IMR-90 (cell line): Measurements from ENCODE around the gene AGAP1. TPM values are rescaled to one million over a fixed set of nuclear protein-coding genes. Genes with fewer than 3 reads are reported as not detected.

Source experiments
- ATAC-seq: fragments of 200-7000 bp; cut with Tn5 transposase; 2 replicates; pipeline ENCODE4 v1.9.1; 2020; ENCODE audit warnings: low read depth, mild to moderate bottlenecking, moderate library complexity
- BruUV-seq: library from RNA; stranded (reverse); fragments of 400-500 nt; replicated peaks from 2 replicates; lab custom pipeline; 2021; lab: Mats Ljungman, UMichigan
- CTCF ChIA-PET: fragments of 300-600 bp; formaldehyde crosslinking; extraction: SDS; loops from one replicate; lab custom pipeline; 2021; ENCODE audit warnings: antibody characterized with exemption; lab: Yijun Ruan, JAX
- POLR2A ChIA-PET: fragments of 300-600 bp; sonication (Branson Sonifier 250); formaldehyde crosslinking; loops from one replicate; lab custom pipeline; 2022; ENCODE audit warnings: antibody characterized with exemption; ENCODE audit not compliant: unreplicated experiment; lab: Charles Lee
- DNase-seq: peaks from one replicate; pipeline ENCODE4 v3.0.0; 2013
- H2AFZ ChIP-seq: replicated peaks from 2 replicates; pipeline ENCODE3; 2013; ENCODE audit warnings: low read length, mild to moderate bottlenecking; ENCODE audit not compliant: poor library complexity
- H2AK5ac ChIP-seq: 2 replicates; pipeline ENCODE4 v1.6.1; 2013; ENCODE audit warnings: low read depth, low read length, inconsistent platforms
- H2AK9ac ChIP-seq: replicated peaks from 2 replicates; pipeline ENCODE3; 2013; ENCODE audit warnings: mild to moderate bottlenecking, low read depth, low read length, moderate library complexity; ENCODE audit not compliant: poor library complexity
- H2BK120ac ChIP-seq: 2 replicates; pipeline ENCODE4 v1.6.1; 2013; ENCODE audit warnings: low read depth, low read length, inconsistent platforms
- H2BK15ac ChIP-seq: 3 replicates; pipeline ENCODE4 v1.6.1; 2013; ENCODE audit warnings: low read depth, low read length, inconsistent platforms
- H2BK20ac ChIP-seq: 2 replicates; pipeline ENCODE4 v1.6.1; 2013; ENCODE audit warnings: low read depth, mild to moderate bottlenecking, inconsistent platforms, low read length, moderate library complexity
- H2BK5ac ChIP-seq: 2 replicates; pipeline ENCODE4 v1.6.1; 2013; ENCODE audit warnings: mild to moderate bottlenecking, low read depth, low read length, inconsistent platforms; ENCODE audit not compliant: poor library complexity, severe bottlenecking
- H3K14ac ChIP-seq: replicated peaks from 2 replicates; pipeline ENCODE4 v1.6.1; 2013; ENCODE audit warnings: low read depth, low read length, inconsistent platforms
- H3K18ac ChIP-seq: 2 replicates; pipeline ENCODE4 v1.6.1; 2013; ENCODE audit warnings: low read depth, low read length, control low read depth
- H3K23ac ChIP-seq: 2 replicates; pipeline ENCODE4 v1.6.1; 2013; ENCODE audit warnings: low read depth, low read length, inconsistent platforms
- H3K27ac ChIP-seq: 2 replicates; pipeline ENCODE4 v1.5.1; 2013; ENCODE audit warnings: mild to moderate bottlenecking, control low read depth, low read length; ENCODE audit not compliant: insufficient read depth
- H3K27me3 ChIP-seq: 2 replicates; pipeline ENCODE4 v1.6.1; 2013; ENCODE audit warnings: low read length; ENCODE audit not compliant: control insufficient read depth, insufficient read depth
- H3K36me3 ChIP-seq: 2 replicates; pipeline ENCODE4 v1.6.1; 2013; ENCODE audit warnings: low read length, mixed read lengths; ENCODE audit not compliant: control insufficient read depth, insufficient read depth
- H3K4ac ChIP-seq: 2 replicates; pipeline ENCODE4 v1.6.1; 2013; ENCODE audit warnings: low read depth, low read length, inconsistent platforms
- H3K4me1 ChIP-seq: 2 replicates; pipeline ENCODE4 v1.6.1; 2013; ENCODE audit warnings: low read length, mixed read lengths; ENCODE audit not compliant: control insufficient read depth, insufficient read depth
- H3K4me2 ChIP-seq: 2 replicates; pipeline ENCODE4 v1.6.1; 2013; ENCODE audit warnings: low read depth, mild to moderate bottlenecking, control low read depth, low read length, moderate library complexity
- H3K4me3 ChIP-seq: 2 replicates; pipeline ENCODE4 v1.5.1; 2013; ENCODE audit warnings: low read depth, mild to moderate bottlenecking, control low read depth, low read length, moderate library complexity; ENCODE audit not compliant: insufficient read depth
- H3K56ac ChIP-seq: 2 replicates; pipeline ENCODE4 v1.6.1; 2013; ENCODE audit warnings: low read length, inconsistent platforms; ENCODE audit not compliant: insufficient read depth; ENCODE audit errors: extremely low read depth
- H3K79me1 ChIP-seq, 2 experiments: 2 replicates each; pipeline ENCODE4 v1.6.1; 2013; ENCODE audit warnings: low read length in 2 of 2, inconsistent platforms in 1 of 2, low read depth in 1 of 2
- H3K9ac ChIP-seq: 2 replicates; pipeline ENCODE4 v1.6.1; 2013; ENCODE audit warnings: low read depth, low read length, control low read depth
- H3K9me1 ChIP-seq: 2 replicates; pipeline ENCODE4 v1.6.1; 2013; ENCODE audit warnings: low read length, inconsistent platforms; ENCODE audit not compliant: insufficient read depth
- H3K9me3 ChIP-seq: 2 replicates; pipeline ENCODE4 v1.6.1; 2013; ENCODE audit warnings: low read length; ENCODE audit not compliant: control insufficient read depth, insufficient read depth
- H4K20me1 ChIP-seq: 2 replicates; pipeline ENCODE4 v1.6.1; 2013; ENCODE audit warnings: low read length, inconsistent platforms; ENCODE audit not compliant: insufficient read depth
- H4K5ac ChIP-seq: 2 replicates; pipeline ENCODE4 v1.6.1; 2013; ENCODE audit warnings: mild to moderate bottlenecking, low read depth, low read length, control low read depth
- H4K8ac ChIP-seq, 2 experiments: 2 replicates each; pipeline ENCODE4 v1.6.1; 2013; ENCODE audit warnings: low read depth in 2 of 2, low read length in 2 of 2, control low read depth in 1 of 2, inconsistent platforms in 1 of 2
- H4K91ac ChIP-seq: 2 replicates; pipeline ENCODE4 v1.6.1; 2013; ENCODE audit warnings: low read depth, low read length, inconsistent platforms; ENCODE audit not compliant: insufficient read depth
- BHLHE40 ChIP-seq: fragments of 150-350 bp; IDR thresholded peaks from 2 replicates; pipeline ENCODE4 v1.6.1; 2016; ENCODE audit warnings: mild to moderate bottlenecking, low read depth, low read length
- CEBPB ChIP-seq: IDR thresholded peaks from 2 replicates; pipeline ENCODE4 v1.6.1; 2012; ENCODE audit warnings: low read depth, low read length, improper control_type of control experiment
- CHD1 ChIP-seq: IDR thresholded peaks from 2 replicates; pipeline ENCODE4 v1.6.1; 2012; ENCODE audit warnings: low read depth, low read length, improper control_type of control experiment
- FOS ChIP-seq: fragments of 150-350 bp; IDR thresholded peaks from 2 replicates; pipeline ENCODE4 v1.6.1; 2016; ENCODE audit warnings: low read depth, low read length
- MAFK ChIP-seq: IDR thresholded peaks from 2 replicates; pipeline ENCODE4 v1.6.1; 2012; ENCODE audit warnings: low read depth, low read length, improper control_type of control experiment
- MAZ ChIP-seq: IDR thresholded peaks from 2 replicates; pipeline ENCODE4 v1.6.1; 2012; ENCODE audit warnings: low read depth, mild to moderate bottlenecking, low read length, improper control_type of control experiment, moderate library complexity, borderline replicate concordance
- MXI1 ChIP-seq: IDR thresholded peaks from 2 replicates; pipeline ENCODE4 v1.6.1; 2012; ENCODE audit warnings: low read depth, mild to moderate bottlenecking, low read length, moderate library complexity, borderline replicate concordance
- NFE2L2 ChIP-seq: fragments of 150-350 bp; IDR thresholded peaks from 2 replicates; pipeline ENCODE4 v1.6.1; 2016; ENCODE audit warnings: low read depth, mild to moderate bottlenecking, low read length
- POLR2A ChIP-seq: IDR thresholded peaks from 2 replicates; pipeline ENCODE4 v1.6.1; 2012; ENCODE audit warnings: mild to moderate bottlenecking, low read depth, low read length
- RAD21 ChIP-seq: IDR thresholded peaks from 2 replicates; pipeline ENCODE4 v1.6.1; 2012; ENCODE audit warnings: low read length, improper control_type of control experiment
- RCOR1 ChIP-seq: IDR thresholded peaks from 2 replicates; pipeline ENCODE4 v1.6.1; 2012; ENCODE audit warnings: mild to moderate bottlenecking, low read length, improper control_type of control experiment; ENCODE audit not compliant: insufficient replicate concordance
- RFX5 ChIP-seq: IDR thresholded peaks from 2 replicates; pipeline ENCODE4 v1.8.0; 2012; ENCODE audit warnings: low read depth, mild to moderate bottlenecking, low read length, moderate library complexity
- SMC3 ChIP-seq: fragments of 150-350 bp; IDR thresholded peaks from 2 replicates; pipeline ENCODE4 v1.6.1; 2016; ENCODE audit warnings: low read depth, mild to moderate bottlenecking, antibody characterized with exemption, low read length, moderate library complexity
- WGBS, 2 experiments: methylation state at CpG; one replicate each; pipeline versions ENCODE4 v1.1.5 to v1.1.7; 2013; ENCODE audit warnings: missing lambda C conversion rate in 2 of 2; ENCODE audit not compliant: insufficient read length in 1 of 2; ENCODE audit errors: extremely low coverage in 2 of 2; 5-methylcytosine and 5-hydroxymethylcytosine counted together
- dilution Hi-C: fragments of 300-500 bp; cut with HindIII; formaldehyde crosslinking; loops from one replicate; pipeline ENCODE4 v1.14.3; 2018; ENCODE audit warnings: low sequenced_read_pairs; ENCODE audit not compliant: unreplicated experiment
- in situ Hi-C: fragments of 300-500 bp; cut with MboI; formaldehyde crosslinking; loops from 3 replicates; pipeline ENCODE4 v1.14.3; 2019; ENCODE audit warnings: low sequenced_read_pairs, inconsistent platforms, mixed read lengths
- intact Hi-C: fragments of 100-400 bp; cut with micrococcal nuclease; formaldehyde crosslinking; loops from 2 replicates; pipeline ENCODE4 v1.10.0; 2022
- polyA plus RNA-seq, 3 experiments: library from polyadenylated mRNA; depleted of rRNA; stranded (reverse); fragments of >200 nt; gene quantifications; 2 replicates each; pipeline ENCODE4 v1.2.3, GENCODE V29; 2012; ENCODE audit warnings: low replicate concordance in 1 of 3
- total RNA-seq: library from RNA; depleted of rRNA; stranded (reverse); fragments of >200 nt; gene quantifications from 2 replicates; pipeline ENCODE4 v1.2.3, GENCODE V29; 2012
- TF ChIP-seq, protein P1 (sequence below): fragments of 150-350 bp; IDR thresholded peaks from 2 replicates; pipeline ENCODE4 v1.6.1; 2017; ENCODE audit warnings: mild to moderate bottlenecking, antibody characterized with exemption, low read length, low read depth
- TF ChIP-seq, protein P2 (sequence below): fragments of 150-350 bp; IDR thresholded peaks from 2 replicates; pipeline ENCODE4 v1.6.1; 2016; ENCODE audit warnings: low read depth, mild to moderate bottlenecking, low read length, moderate library complexity, borderline replicate concordance
- TF ChIP-seq, protein P3 (sequence below): conservative IDR thresholded peaks from 2 replicates; pipeline ENCODE4 v1.5.1; 2012; ENCODE audit warnings: mild to moderate bottlenecking, low read depth, low read length, improper control_type of control experiment

The AGAP1 gene
- total and polyA plus RNA-seq, 2 of the 4 experiments (the other 2 are of a cell fraction) = 15.1 to 16.4 TPM

DNA sequence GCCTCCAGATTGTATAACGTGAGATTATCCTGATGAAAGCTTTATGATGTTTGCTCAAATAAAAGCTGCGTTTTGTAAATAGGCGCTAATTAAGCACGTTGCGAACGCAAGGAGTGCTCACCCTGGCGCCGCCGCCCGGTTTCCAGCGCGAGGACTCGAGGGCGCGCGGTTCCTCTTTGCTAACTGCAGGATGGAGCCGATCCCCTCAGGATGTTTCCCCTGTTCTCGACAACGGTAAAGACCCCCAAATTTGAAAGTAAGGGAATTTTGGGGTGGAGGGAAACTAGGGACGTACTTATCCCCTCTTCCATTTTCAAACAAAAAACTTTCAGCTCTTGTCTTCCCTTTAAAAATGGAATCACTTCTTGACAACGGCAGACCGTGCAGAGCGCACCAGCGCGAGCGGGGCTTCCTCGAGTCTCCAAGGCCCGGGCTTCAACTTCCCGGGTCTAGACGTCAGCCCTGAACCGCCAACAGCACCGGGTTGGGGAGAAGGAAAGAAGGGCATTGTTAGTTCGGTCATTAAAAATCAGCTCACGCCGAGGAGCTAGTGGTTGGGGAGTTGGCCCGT lies 675.4 kb downstream of the AGAP1 start:
- no peak overlapping the region for H3K4me2 ChIP-seq
- H4K8ac ChIP-seq = no peak overlapping the region
- H4K91ac ChIP-seq = no peak overlapping the region
- H3K4me1 ChIP-seq = peaks cover 2% of the 10 kb centered on the region; the same call in 1 of the 2 replicates
- no peak overlapping the region for H3K27ac ChIP-seq
- no peaks in the 10 kb centered on the region for H3K36me3 ChIP-seq
- no peak overlapping the region for H2AK9ac ChIP-seq
- no peak overlapping the region for H3K9ac ChIP-seq
- H3K9me3 ChIP-seq = peaks cover 17% of the 10 kb centered on the region; the same call in 1 of the 2 replicates
- no peak overlapping the region for H3K14ac ChIP-seq
- CTCF ChIA-PET = no interaction called here
- H3K23ac ChIP-seq = no peak overlapping the region
- in situ Hi-C loops = loop anchor here (25.0 kb wide), 1 partner anchor 557 kb away; no protein-coding TSS in a partner anchor
- intact Hi-C loops = no loop called here
- POLR2A ChIA-PET = no interaction called here
- H3K9me1 ChIP-seq = no peaks in the 10 kb centered on the region; the same call in 1 of the 2 replicates
- H3K4me3 ChIP-seq = no peak overlapping the region
- no peak overlapping the region for H2AFZ ChIP-seq
- H3K4ac ChIP-seq = no peak overlapping the region
- H4K20me1 ChIP-seq = no peaks in the 10 kb centered on the region; the same call in none of the 2 replicates
- no peaks in the 10 kb centered on the region for H3K79me1 ChIP-seq
- H3K27me3 ChIP-seq = peaks cover 99% of the 10 kb centered on the region
- dilution Hi-C loops = no loop called here
- no peak overlapping the region for H3K56ac ChIP-seq
- TF ChIP-seq BHLHE40 (no peak), MXI1 (no peak), CEBPB (no peak), RCOR1 (no peak), NFE2L2 (no peak), POLR2A (no peak), SMC3 (no peak), MAFK (no peak), RFX5 (no peak), FOS (no peak), RAD21 (no peak), CHD1 (no peak), MAZ (no peak)
- TF ChIP-seq, protein P1, sequence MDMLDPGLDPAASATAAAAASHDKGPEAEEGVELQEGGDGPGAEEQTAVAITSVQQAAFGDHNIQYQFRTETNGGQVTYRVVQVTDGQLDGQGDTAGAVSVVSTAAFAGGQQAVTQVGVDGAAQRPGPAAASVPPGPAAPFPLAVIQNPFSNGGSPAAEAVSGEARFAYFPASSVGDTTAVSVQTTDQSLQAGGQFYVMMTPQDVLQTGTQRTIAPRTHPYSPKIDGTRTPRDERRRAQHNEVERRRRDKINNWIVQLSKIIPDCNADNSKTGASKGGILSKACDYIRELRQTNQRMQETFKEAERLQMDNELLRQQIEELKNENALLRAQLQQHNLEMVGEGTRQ = no peak
- TF ChIP-seq, protein P2, sequence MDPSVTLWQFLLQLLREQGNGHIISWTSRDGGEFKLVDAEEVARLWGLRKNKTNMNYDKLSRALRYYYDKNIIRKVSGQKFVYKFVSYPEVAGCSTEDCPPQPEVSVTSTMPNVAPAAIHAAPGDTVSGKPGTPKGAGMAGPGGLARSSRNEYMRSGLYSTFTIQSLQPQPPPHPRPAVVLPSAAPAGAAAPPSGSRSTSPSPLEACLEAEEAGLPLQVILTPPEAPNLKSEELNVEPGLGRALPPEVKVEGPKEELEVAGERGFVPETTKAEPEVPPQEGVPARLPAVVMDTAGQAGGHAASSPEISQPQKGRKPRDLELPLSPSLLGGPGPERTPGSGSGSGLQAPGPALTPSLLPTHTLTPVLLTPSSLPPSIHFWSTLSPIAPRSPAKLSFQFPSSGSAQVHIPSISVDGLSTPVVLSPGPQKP = no peak
- TF ChIP-seq, protein P3, sequence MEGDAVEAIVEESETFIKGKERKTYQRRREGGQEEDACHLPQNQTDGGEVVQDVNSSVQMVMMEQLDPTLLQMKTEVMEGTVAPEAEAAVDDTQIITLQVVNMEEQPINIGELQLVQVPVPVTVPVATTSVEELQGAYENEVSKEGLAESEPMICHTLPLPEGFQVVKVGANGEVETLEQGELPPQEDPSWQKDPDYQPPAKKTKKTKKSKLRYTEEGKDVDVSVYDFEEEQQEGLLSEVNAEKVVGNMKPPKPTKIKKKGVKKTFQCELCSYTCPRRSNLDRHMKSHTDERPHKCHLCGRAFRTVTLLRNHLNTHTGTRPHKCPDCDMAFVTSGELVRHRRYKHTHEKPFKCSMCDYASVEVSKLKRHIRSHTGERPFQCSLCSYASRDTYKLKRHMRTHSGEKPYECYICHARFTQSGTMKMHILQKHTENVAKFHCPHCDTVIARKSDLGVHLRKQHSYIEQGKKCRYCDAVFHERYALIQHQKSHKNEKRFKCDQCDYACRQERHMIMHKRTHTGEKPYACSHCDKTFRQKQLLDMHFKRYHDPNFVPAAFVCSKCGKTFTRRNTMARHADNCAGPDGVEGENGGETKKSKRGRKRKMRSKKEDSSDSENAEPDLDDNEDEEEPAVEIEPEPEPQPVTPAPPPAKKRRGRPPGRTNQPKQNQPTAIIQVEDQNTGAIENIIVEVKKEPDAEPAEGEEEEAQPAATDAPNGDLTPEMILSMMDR = no peak
- WGBS, 2 experiments = no CpG with 5 or more reads among the region's 36 CpGs
- no peak overlapping the region for H3K18ac ChIP-seq
- no peak overlapping the region for H2BK20ac ChIP-seq
- no peak overlapping the region for H2BK120ac ChIP-seq
- H2BK5ac ChIP-seq = no peak overlapping the region
- BruUV-seq = no TSS peak
- H2BK15ac ChIP-seq = no peak overlapping the region
- DNase-seq = no peak
- no peak overlapping the region for H4K5ac ChIP-seq
- no peak for ATAC-seq
- no peak overlapping the region for H2AK5ac ChIP-seq
